Measurements from ENCODE around the gene PLA2G4D. TPM values are rescaled to one million over a fixed set of nuclear protein-coding genes. Genes with fewer than 3 reads are reported as not detected.
A peak's percentile ranks its signal among the peaks of the same experiment; 100 is the strongest.

Gene PLA2G4D
- total and polyA plus RNA-seq, 2 donors = 0.28 to 2.7 TPM

DNA sequence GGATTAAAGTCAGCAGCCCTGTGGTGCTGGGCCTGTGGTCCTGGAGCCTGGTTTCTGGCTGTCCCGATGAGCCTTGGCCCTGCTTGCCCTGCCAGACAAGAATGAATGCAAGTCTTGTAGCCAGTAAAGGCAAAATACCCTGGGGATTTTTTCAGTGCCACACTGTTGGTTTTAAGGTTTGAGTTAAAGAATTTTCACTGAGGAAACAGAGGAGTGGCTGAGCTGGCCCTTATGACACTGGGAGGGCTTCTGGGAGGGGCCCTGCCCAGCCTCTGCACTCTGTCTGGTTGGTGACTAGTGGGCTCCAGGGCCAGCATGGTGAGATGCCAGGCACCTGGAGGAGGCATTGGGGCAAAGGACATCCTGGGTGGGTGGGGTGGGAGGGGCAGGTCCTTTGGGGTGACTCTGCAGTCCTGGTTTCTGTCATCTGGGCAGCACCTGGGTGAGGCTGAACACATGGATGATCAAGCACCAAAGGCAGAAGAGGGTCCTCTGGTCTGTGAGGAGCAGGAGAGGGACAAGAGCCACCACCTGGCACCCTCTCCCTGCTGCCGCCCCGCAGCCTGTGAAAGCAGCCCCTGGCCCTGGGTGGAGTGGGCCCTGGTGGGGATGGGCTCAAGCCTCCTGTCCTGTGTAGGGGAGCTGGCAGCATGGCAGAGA is 61.0 kb downstream of the PLA2G4D start:
- no peak for DNase-seq (ENCODE audit: low read depth in 6 of 9, low spot score in 9 of 9)
- H3K9me3 ChIP-seq (ENCODE audit: control insufficient read depth in 2 of 2, insufficient read depth in 1 of 2, low read length in 1 of 2) = peaks cover 0 to 7% of the 10 kb centered on the region in 2 donors
- 98% methylated on average over 3 of the region's 3 CpGs for WGBS
- peaks cover 0 to 4% of the 10 kb centered on the region in 2 donors for H3K4me1 ChIP-seq (ENCODE audit: control insufficient read depth in 2 of 2, insufficient read depth in 2 of 2, low read length in 2 of 2)
- H3K36me3 ChIP-seq (ENCODE audit: control insufficient read depth in 2 of 2, insufficient read depth in 2 of 2, low read length in 1 of 2) = no peaks in the 10 kb centered on the region
- H3K27ac ChIP-seq (ENCODE audit: low read depth in 1 of 2, low read length in 1 of 2) = no peak overlapping the region
- no peaks in the 10 kb centered on the region for H3K27me3 ChIP-seq (ENCODE audit: control insufficient read depth in 2 of 2, insufficient read depth in 1 of 2, low read length in 1 of 2)
- no peak overlapping the region for H3K4me3 ChIP-seq (ENCODE audit: low read length in 2 of 2)

DNA sequence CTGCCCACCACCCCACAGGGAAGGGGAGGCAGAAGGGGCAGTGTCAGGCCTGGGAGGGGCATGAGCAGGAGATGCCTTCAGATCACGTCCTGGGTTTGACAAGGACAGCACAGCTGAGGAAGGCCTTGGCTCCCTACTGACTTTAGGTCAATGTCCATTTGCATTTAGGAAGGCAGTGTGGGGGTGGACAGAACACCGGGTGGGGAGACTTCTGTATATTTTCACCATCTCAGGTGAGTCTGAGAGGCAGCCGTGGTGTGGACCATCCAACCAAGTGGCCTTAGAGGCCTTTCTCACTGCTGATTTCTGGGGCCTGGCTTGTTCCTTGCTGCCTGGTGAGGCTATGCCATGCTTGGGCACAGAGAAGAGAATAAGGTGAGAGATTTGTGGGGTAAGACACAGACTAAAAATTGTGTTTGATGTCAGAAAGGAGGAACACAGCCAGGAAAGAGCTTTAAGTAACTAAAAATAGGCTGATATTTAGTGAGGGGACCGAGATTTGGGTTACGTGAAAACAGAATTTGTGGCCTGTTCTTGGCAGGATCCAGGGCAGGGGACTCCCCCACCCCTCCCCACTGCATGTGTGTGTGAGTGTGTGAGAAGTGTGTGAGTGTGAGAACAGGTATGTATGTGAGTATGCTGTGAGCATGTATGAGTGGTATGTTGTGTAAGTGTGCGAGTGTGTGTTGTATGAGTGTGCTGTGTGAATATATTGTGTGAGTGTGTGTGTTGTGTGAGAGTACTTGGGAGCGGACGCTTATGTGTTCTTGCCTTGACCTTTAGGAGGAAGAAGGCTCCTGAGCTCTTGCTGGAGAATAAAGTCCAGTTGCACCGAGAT is 61.8 kb downstream of the PLA2G4D start:
- H3K27ac ChIP-seq (ENCODE audit: low read depth in 1 of 2, low read length in 1 of 2) = no peak overlapping the region
- 96% methylated on average over 9 of the region's 9 CpGs for WGBS
- H3K9me3 ChIP-seq (ENCODE audit: control insufficient read depth in 2 of 2, insufficient read depth in 1 of 2, low read length in 1 of 2) = peaks cover 0 to 7% of the 10 kb centered on the region in 2 donors
- DNase-seq (ENCODE audit: low read depth in 6 of 9, low spot score in 9 of 9) = no peak
- H3K4me1 ChIP-seq (ENCODE audit: control insufficient read depth in 2 of 2, insufficient read depth in 2 of 2, low read length in 2 of 2) = peaks cover 0 to 4% of the 10 kb centered on the region in 2 donors
- H3K4me3 ChIP-seq (ENCODE audit: low read length in 2 of 2) = no peak overlapping the region
- H3K27me3 ChIP-seq (ENCODE audit: control insufficient read depth in 2 of 2, insufficient read depth in 1 of 2, low read length in 1 of 2) = peaks cover 0 to under 1% of the 10 kb centered on the region in 2 donors
- H3K36me3 ChIP-seq (ENCODE audit: control insufficient read depth in 2 of 2, insufficient read depth in 2 of 2, low read length in 1 of 2) = no peaks in the 10 kb centered on the region

DNA sequence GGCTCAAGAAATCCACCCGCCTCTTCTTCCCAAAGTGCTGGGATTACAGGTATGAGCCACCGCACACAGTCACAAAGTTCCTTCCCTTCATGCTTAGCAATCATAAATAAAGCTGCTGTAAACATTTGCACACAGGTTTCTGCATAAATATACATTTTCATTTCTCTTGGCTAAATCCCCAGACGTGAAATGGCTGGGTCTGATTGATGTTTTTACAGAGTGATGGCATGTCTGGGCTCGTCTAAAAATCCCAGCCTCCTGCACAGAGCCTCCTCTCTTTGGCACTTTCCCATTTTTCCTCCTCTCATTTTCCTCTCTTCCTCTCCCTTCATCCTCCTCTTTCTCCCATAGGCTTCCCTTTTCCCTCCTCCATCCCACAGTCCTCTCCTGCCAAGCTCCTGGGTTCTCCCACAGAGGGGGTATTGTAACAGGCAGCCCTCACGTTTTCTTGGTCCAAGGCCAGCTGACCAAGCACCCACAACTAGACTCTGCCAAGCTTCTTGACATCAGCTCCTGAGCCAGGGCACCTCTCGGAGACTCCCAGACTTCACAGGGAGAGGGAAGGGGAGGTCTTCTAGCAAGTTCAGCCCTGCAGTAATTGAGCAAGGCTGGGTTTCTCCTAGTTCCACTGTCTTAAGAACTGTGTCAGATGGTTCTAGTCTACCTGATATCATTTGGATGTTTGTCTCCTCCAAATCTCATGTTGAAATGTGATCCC is 63.0 kb downstream of the PLA2G4D start:
- Histone ChIP-seq H3K4me3 (ENCODE audit: low read length in 2 of 2) (no peak overlapping the region), H3K4me1 (ENCODE audit: control insufficient read depth in 2 of 2, insufficient read depth in 2 of 2, low read length in 2 of 2) (peaks cover 0 to 4% of the 10 kb centered on the region in 2 donors), H3K9me3 (ENCODE audit: control insufficient read depth in 2 of 2, insufficient read depth in 1 of 2, low read length in 1 of 2) (peaks cover 0 to 7% of the 10 kb centered on the region in 2 donors), H3K36me3 (ENCODE audit: control insufficient read depth in 2 of 2, insufficient read depth in 2 of 2, low read length in 1 of 2) (no peaks in the 10 kb centered on the region), H3K27me3 (ENCODE audit: control insufficient read depth in 2 of 2, insufficient read depth in 1 of 2, low read length in 1 of 2) (peaks cover 0 to 2% of the 10 kb centered on the region in 2 donors), H3K27ac (ENCODE audit: low read depth in 1 of 2, low read length in 1 of 2) (peak overlapping the region in 1 of 2 donors; percentile 31)
- peak in 1 of 9 donors; percentile 9 for DNase-seq (ENCODE audit: low read depth in 6 of 9, low spot score in 9 of 9)
- 90% methylated on average over 6 of the region's 6 CpGs for WGBS

DNA sequence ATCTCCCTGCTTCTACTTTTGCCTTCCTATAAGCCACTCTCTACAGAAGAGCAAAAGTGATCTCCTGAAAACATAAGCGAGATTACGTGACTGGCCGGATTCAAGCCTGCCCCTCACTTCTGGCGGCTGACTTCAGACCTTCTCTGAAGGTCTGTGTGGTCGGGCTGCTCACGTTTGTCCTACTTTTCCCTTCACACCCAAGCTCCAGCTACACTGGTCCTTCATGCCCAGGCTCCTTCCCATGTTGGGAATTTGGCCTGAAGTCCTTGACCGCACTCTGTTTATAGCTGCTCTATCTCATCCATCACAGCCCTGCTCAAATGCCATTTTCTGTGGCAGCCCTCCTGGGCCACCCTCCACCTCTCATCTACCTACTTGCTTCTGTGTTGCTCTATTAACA is 66.8 kb downstream of the PLA2G4D start:
- Histone ChIP-seq H3K27ac (ENCODE audit: low read depth in 1 of 2, low read length in 1 of 2) (no peak overlapping the region), H3K9me3 (ENCODE audit: control insufficient read depth in 2 of 2, insufficient read depth in 1 of 2, low read length in 1 of 2) (peaks cover 0 to 9% of the 10 kb centered on the region in 2 donors), H3K27me3 (ENCODE audit: control insufficient read depth in 2 of 2, insufficient read depth in 1 of 2, low read length in 1 of 2) (peaks cover 0 to 2% of the 10 kb centered on the region in 2 donors), H3K4me3 (ENCODE audit: low read length in 2 of 2) (no peak overlapping the region), H3K36me3 (ENCODE audit: control insufficient read depth in 2 of 2, insufficient read depth in 2 of 2, low read length in 1 of 2) (no peaks in the 10 kb centered on the region), H3K4me1 (ENCODE audit: control insufficient read depth in 2 of 2, insufficient read depth in 2 of 2, low read length in 2 of 2) (no peaks in the 10 kb centered on the region)
- DNase-seq (ENCODE audit: low read depth in 6 of 9, low spot score in 9 of 9) = no peak
- WGBS = 98% methylated on average over 7 of the region's 7 CpGs

DNA sequence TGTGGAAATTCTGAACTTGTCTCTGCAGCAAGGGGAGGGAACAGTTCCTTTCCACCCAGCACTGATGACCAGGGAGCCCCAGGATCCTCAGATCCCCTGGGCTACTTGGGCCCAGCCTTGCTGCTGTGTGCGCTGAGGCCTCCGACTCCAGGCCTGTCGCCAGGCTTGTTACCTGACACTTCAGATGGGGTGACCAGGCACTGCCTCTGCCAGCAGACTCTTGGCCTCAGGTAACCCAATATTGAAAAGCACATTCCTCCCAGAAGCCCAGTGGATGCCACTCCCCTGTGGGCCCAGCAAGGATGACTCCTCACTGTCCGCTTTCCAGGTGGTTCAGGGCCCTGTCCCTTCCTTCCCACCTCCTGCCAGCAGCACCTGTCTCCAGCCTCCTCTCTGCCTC is 70.1 kb downstream of the PLA2G4D start:
- WGBS = 71% methylated on average over 4 of the region's 4 CpGs
- H3K9me3 ChIP-seq (ENCODE audit: control insufficient read depth in 2 of 2, insufficient read depth in 1 of 2, low read length in 1 of 2) = peaks cover 1 to 7% of the 10 kb centered on the region in 2 donors
- no peak overlapping the region for H3K4me3 ChIP-seq (ENCODE audit: low read length in 2 of 2)
- H3K36me3 ChIP-seq (ENCODE audit: control insufficient read depth in 2 of 2, insufficient read depth in 2 of 2, low read length in 1 of 2) = no peaks in the 10 kb centered on the region
- H3K4me1 ChIP-seq (ENCODE audit: control insufficient read depth in 2 of 2, insufficient read depth in 2 of 2, low read length in 2 of 2) = no peaks in the 10 kb centered on the region
- no peak overlapping the region for H3K27ac ChIP-seq (ENCODE audit: low read depth in 1 of 2, low read length in 1 of 2)
- no peak for DNase-seq (ENCODE audit: low read depth in 6 of 9, low spot score in 9 of 9)
- H3K27me3 ChIP-seq (ENCODE audit: control insufficient read depth in 2 of 2, insufficient read depth in 1 of 2, low read length in 1 of 2) = peaks cover 0 to 2% of the 10 kb centered on the region in 2 donors

DNA sequence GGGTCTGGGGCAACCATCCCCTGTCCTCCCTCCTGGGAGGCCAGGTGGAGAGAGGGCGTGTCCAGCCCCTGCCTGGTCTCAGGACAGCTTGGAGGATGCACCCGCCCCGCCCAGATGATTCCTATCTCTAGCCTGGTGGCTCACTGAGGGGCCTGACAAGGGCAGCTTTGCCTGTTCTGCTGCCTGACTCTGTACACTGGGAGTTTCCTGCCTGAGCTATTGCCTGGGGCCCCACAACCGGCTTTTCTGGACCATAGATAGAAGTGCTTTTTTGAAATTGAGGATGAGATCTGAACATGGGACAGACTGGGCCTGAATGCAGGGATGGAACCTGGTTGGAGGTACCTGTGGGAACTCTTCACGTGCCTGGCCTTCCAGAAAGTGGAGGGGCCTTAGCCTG is 72.8 kb downstream of the PLA2G4D start:
- DNase-seq (ENCODE audit: low read depth in 6 of 9, low spot score in 9 of 9) = no peak
- Histone ChIP-seq H3K27me3 (ENCODE audit: control insufficient read depth in 2 of 2, insufficient read depth in 1 of 2, low read length in 1 of 2) (no peaks in the 10 kb centered on the region), H3K27ac (ENCODE audit: low read depth in 1 of 2, low read length in 1 of 2) (no peak overlapping the region), H3K36me3 (ENCODE audit: control insufficient read depth in 2 of 2, insufficient read depth in 2 of 2, low read length in 1 of 2) (no peaks in the 10 kb centered on the region), H3K4me1 (ENCODE audit: control insufficient read depth in 2 of 2, insufficient read depth in 2 of 2, low read length in 2 of 2) (no peaks in the 10 kb centered on the region), H3K4me3 (ENCODE audit: low read length in 2 of 2) (no peak overlapping the region), H3K9me3 (ENCODE audit: control insufficient read depth in 2 of 2, insufficient read depth in 1 of 2, low read length in 1 of 2) (peaks cover 1 to 7% of the 10 kb centered on the region in 2 donors)
- 98% methylated on average over 5 of the region's 5 CpGs for WGBS

DNA sequence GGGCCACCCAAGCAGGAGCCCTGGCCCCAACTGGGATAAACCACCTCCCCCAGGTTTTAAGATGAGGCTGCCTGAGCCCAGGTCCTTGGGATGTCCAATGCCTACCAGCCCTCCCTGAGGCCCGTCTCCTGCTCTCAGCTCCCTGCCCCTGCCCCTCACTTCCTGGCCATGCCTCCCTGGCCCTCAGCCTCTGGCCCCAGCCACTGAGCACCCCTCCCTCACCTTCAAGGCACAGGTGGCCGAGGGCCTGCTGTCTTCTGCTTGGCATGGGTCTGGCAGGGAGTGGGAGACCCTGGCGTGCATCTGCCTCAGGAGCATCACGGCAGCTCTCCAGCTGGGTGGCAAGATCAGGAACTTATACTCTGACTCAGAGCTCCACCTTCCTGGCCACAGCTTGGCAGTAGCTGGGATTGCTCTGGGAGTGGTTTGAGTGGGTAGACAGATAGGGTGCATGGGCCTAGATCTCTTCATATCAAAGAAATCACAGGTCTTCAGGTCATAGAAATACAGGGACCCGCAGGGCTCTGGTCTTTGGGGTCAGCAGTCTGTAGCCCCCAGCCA is 73.6 kb downstream of the PLA2G4D start, which contains the start of gene PLA2G4E:
TSS of gene PLA2G4E (minus strand) at position 330 of the 561 bp plus-strand sequence. CDS start at position 318, 12 bp downstream.
- Histone ChIP-seq H3K27me3 (ENCODE audit: control insufficient read depth in 2 of 2, insufficient read depth in 1 of 2, low read length in 1 of 2) (no peaks in the 10 kb centered on the region), H3K4me1 (ENCODE audit: control insufficient read depth in 2 of 2, insufficient read depth in 2 of 2, low read length in 2 of 2) (no peaks in the 10 kb centered on the region), H3K27ac (ENCODE audit: low read depth in 1 of 2, low read length in 1 of 2) (no peak within 1 kb of the TSS), H3K9me3 (ENCODE audit: control insufficient read depth in 2 of 2, insufficient read depth in 1 of 2, low read length in 1 of 2) (peaks cover 1 to 7% of the 10 kb centered on the region in 2 donors), H3K4me3 (ENCODE audit: low read length in 2 of 2) (no peak within 1 kb of the TSS), H3K36me3 (ENCODE audit: control insufficient read depth in 2 of 2, insufficient read depth in 2 of 2, low read length in 1 of 2) (no peaks in the 10 kb centered on the region)
- WGBS = 93% methylated on average over 5 of the region's 5 CpGs
- DNase-seq (ENCODE audit: low read depth in 6 of 9, low spot score in 9 of 9) = no peak

DNA sequence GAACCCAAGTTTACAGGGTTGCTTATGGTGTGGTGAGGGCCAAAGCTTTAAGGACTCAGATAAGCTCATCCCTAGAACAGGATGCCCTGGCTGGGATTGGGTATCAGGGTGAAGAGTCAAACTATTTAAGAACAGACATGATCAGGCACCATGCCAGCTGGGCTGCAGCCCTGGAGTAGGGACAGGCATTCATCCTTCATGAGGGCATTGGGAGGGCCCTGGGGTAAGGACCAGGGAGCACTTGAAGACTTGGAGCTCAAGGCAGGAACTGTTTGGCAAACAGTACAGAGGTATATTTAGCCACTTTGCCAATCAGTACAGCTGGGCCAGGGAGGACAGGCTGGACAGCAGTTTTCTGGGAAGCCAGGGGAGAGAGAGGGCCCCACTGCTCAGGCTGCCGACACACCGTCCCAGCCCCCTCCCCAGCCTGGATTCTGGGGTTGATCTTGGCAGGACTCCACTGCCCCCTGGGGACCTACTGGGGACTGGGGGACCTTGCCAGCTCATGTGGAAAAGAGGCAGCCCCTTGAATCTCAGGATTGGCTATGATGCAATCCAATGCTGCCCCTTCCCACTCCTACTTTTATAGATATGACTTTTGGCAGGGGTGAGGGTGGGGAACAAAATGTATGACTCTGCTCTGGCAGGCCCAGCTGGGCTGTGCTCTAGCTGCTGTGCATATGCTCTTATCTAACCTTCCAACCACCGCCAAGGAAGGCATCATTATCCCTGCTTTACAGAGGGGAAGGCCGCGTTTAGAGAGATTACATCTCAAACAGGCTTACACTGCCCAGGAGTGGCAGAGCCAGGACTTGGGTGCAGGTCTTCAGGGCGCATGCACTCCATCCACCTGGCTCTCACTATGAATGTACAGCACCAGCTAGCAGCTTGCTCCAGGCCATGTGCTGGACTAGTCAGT is 75.8 kb downstream of the PLA2G4D start:
- DNase-seq (ENCODE audit: low read depth in 6 of 9, low spot score in 9 of 9) = no peak
- no peaks in the 10 kb centered on the region for H3K36me3 ChIP-seq (ENCODE audit: control insufficient read depth in 2 of 2, insufficient read depth in 2 of 2, low read length in 1 of 2)
- H3K27me3 ChIP-seq (ENCODE audit: control insufficient read depth in 2 of 2, insufficient read depth in 1 of 2, low read length in 1 of 2) = no peaks in the 10 kb centered on the region
- no peak overlapping the region for H3K4me3 ChIP-seq (ENCODE audit: low read length in 2 of 2)
- WGBS = 77% methylated on average over 6 of the region's 6 CpGs
- peaks cover 1 to 7% of the 10 kb centered on the region in 2 donors for H3K9me3 ChIP-seq (ENCODE audit: control insufficient read depth in 2 of 2, insufficient read depth in 1 of 2, low read length in 1 of 2)
- H3K4me1 ChIP-seq (ENCODE audit: control insufficient read depth in 2 of 2, insufficient read depth in 2 of 2, low read length in 2 of 2) = no peaks in the 10 kb centered on the region
- no peak overlapping the region for H3K27ac ChIP-seq (ENCODE audit: low read depth in 1 of 2, low read length in 1 of 2)
